AG08396 (cell line): ENCODE results near the gene PSMD3.

Source experiments
- DNase-seq: peaks from one replicate; pipeline ENCODE4 v3.0.0; 2012; ENCODE audit warnings: low spot score, mixed read lengths

The PSMD3 gene

GRCh38 chr17:39960524-39961041 lies 20.0 kb upstream of the PSMD3 start:
- DNase-seq, result no peak

GRCh38 chr17:39962642-39963220 lies 17.9 kb upstream of the PSMD3 start, which contains the start of gene GSDMA:
Gene GSDMA (plus strand): TSS chr17:39963004. CDS start chr17:39965688, 2,684 bp downstream.
- DNase-seq, result no peak

GRCh38 chr17:39963829-39964228 lies 16.8 kb upstream of the PSMD3 start:
- DNase-seq, result no peak

- DNase-seq, result no peak
Observed at GRCh38 chr17:39965017-39965699, 15.4 kb upstream of the PSMD3 start.

- no peak for DNase-seq
Observed at GRCh38 chr17:39966771-39967170, 13.8 kb upstream of the PSMD3 start.

- DNase-seq, result no peak
Observed at GRCh38 chr17:39968761-39969160, 11.8 kb upstream of the PSMD3 start.

GRCh38 chr17:39969375-39969774 lies 11.2 kb upstream of the PSMD3 start:
- DNase-seq, result no peak

- no peak for DNase-seq
Observed at GRCh38 chr17:39970157-39970692, 10.4 kb upstream of the PSMD3 start.

- no peak for DNase-seq
Observed at GRCh38 chr17:39971076-39971603, 9.5 kb upstream of the PSMD3 start.

GRCh38 chr17:39972271-39972670 lies 8.3 kb upstream of the PSMD3 start:
- DNase-seq, result no peak

- DNase-seq, result no peak
Observed at GRCh38 chr17:39973496-39973895, 7.1 kb upstream of the PSMD3 start.

GRCh38 chr17:39974433-39974832 lies 6.2 kb upstream of the PSMD3 start:
- DNase-seq, result no peak

GRCh38 chr17:39975801-39976200 lies 4.8 kb upstream of the PSMD3 start:
- no peak for DNase-seq

- peak; percentile 73 for DNase-seq
Observed at GRCh38 chr17:39979016-39979670, 1.5 kb upstream of the PSMD3 start.

GRCh38 chr17:39979893-39980350 lies 685 bp upstream of the PSMD3 start:
- no peak for DNase-seq

GRCh38 chr17:39981207-39981741 lies 667 bp downstream of the PSMD3 start:
- DNase-seq, result peak; percentile 26

GRCh38 chr17:39981766-39982375 lies 1.3 kb downstream of the PSMD3 start:
- DNase-seq, result no peak

- DNase-seq, result no peak
Observed at GRCh38 chr17:39988206-39988810, 7.7 kb downstream of the PSMD3 start.

GRCh38 chr17:39994448-39994847 lies 13.8 kb downstream of the PSMD3 start:
- no peak for DNase-seq

GRCh38 chr17:39995438-39995837 lies 14.8 kb downstream of the PSMD3 start:
- no peak for DNase-seq

GRCh38 chr17:39996162-39996561 lies 15.6 kb downstream of the PSMD3 start:
- no peak for DNase-seq
